IPS-11a (cell line): ENCODE data around the gene POGZ.
A peak's percentile ranks its signal among the peaks of the same experiment; 100 is the strongest.
"Not testable (repeated sequence)": the region's sequence is repeated elsewhere in the genome, so short reads cannot be mapped to it uniquely, and the experiment has no call there.

ENCODE experiments used
- H3K4me3 ChIP-seq: one replicate; pipeline ENCODE4 v1.5.1; 2013; ENCODE audit warnings: low read depth, low read length, control low read depth

POGZ gene

GRCh38 chr1:151478140-151478812 lies 19.0 kb upstream of the POGZ start:
- H3K4me3 ChIP-seq = no peak overlapping the region

- H3K4me3 ChIP-seq = no peak overlapping the region
These were observed 17.8 kb upstream of the POGZ start for GRCh38 chr1:151477066-151477465.

- H3K4me3 ChIP-seq = no peak overlapping the region
These were observed 16.8 kb upstream of the POGZ start for GRCh38 chr1:151476083-151476482.

- no peak overlapping the region for H3K4me3 ChIP-seq
These were observed 15.9 kb upstream of the POGZ start for GRCh38 chr1:151475175-151475574.

- no peak overlapping the region for H3K4me3 ChIP-seq
These were observed 15.5 kb upstream of the POGZ start for GRCh38 chr1:151474745-151475144.

- peak overlapping the region; percentile 29 for H3K4me3 ChIP-seq
These were observed 13.8 kb upstream of the POGZ start for GRCh38 chr1:151472856-151473731.

- H3K4me3 ChIP-seq = no peak overlapping the region
These were observed 5.7 kb upstream of the POGZ start for GRCh38 chr1:151465026-151465425.

- no peak overlapping the region for H3K4me3 ChIP-seq
These were observed 2.4 kb upstream of the POGZ start for GRCh38 chr1:151461694-151462093.

GRCh38 chr1:151458802-151459330 lies 428 bp downstream of the POGZ start:
- peak overlapping the region; percentile 43 for H3K4me3 ChIP-seq

- H3K4me3 ChIP-seq = peak overlapping the region; percentile 60
These were observed 1.1 kb downstream of the POGZ start for GRCh38 chr1:151457911-151458801.

- no peak overlapping the region for H3K4me3 ChIP-seq
These were observed 3.3 kb downstream of the POGZ start for GRCh38 chr1:151455966-151456365.

- no peak overlapping the region for H3K4me3 ChIP-seq
These were observed 4.1 kb downstream of the POGZ start for GRCh38 chr1:151455231-151455630.

GRCh38 chr1:151447696-151448095 lies 11.6 kb downstream of the POGZ start:
- no peak overlapping the region for H3K4me3 ChIP-seq

- no peak overlapping the region for H3K4me3 ChIP-seq
These were observed 14.5 kb downstream of the POGZ start for GRCh38 chr1:151444783-151445177.

- H3K4me3 ChIP-seq = no peak overlapping the region
These were observed 15.2 kb downstream of the POGZ start for GRCh38 chr1:151443846-151444782.

- not testable (repeated sequence) for H3K4me3 ChIP-seq
These were observed 21.9 kb downstream of the POGZ start for GRCh38 chr1:151437396-151437795.

- H3K4me3 ChIP-seq = no peak overlapping the region
These were observed 22.3 kb downstream of the POGZ start for GRCh38 chr1:151436985-151437384.

GRCh38 chr1:151435174-151435573 lies 24.1 kb downstream of the POGZ start:
- H3K4me3 ChIP-seq = no peak overlapping the region

GRCh38 chr1:151433827-151434226 lies 25.5 kb downstream of the POGZ start:
- not testable (repeated sequence) for H3K4me3 ChIP-seq

GRCh38 chr1:151428068-151428467 lies 31.2 kb downstream of the POGZ start:
- no peak overlapping the region for H3K4me3 ChIP-seq
